HFFc6 (cell line): Measurements from ENCODE around the gene MAGI1. TPM values are rescaled to one million over a fixed set of nuclear protein-coding genes. Genes with fewer than 3 reads are reported as not detected.

Experiments used
- DNase-seq: peaks from one replicate; pipeline ENCODE4 v3.0.0-alpha.2; 2018
- H3K27ac Mint-ChIP-seq: 2 replicates; pipeline ENCODE4 v1.8.0; 2020; ENCODE audit warnings: mild to moderate bottlenecking, mixed read lengths
- H3K27me3 Mint-ChIP-seq: 2 replicates; pipeline ENCODE4 v1.8.0; 2021; ENCODE audit warnings: mild to moderate bottlenecking, moderate library complexity, mixed read lengths; ENCODE audit not compliant: insufficient read depth
- H3K36me3 Mint-ChIP-seq: 2 replicates; pipeline ENCODE4 v1.8.0; 2021; ENCODE audit warnings: low read depth, mixed read lengths
- H3K4me1 Mint-ChIP-seq: 2 replicates; pipeline ENCODE4 v1.8.0; 2020; ENCODE audit warnings: low read depth, mixed read lengths
- H3K4me3 Mint-ChIP-seq: 2 replicates; pipeline ENCODE4 v1.8.0; 2020; ENCODE audit warnings: mild to moderate bottlenecking, moderate library complexity, mixed read lengths
- H3K9me3 Mint-ChIP-seq: 2 replicates; pipeline ENCODE4 v1.8.0; 2020; ENCODE audit warnings: mild to moderate bottlenecking, mixed read lengths
- total RNA-seq, 6 experiments: library from RNA; stranded (reverse); fragmentation: NEBNext Ultra II Directional; extraction: Animal tissue kit (Norgen Biotek cat#: 25700); gene quantifications; 2 replicates in 1 of 6; 3 replicates in 5 of 6; pipeline ENCODE4 v1.2.3, GENCODE V29; 2021
- TF ChIP-seq, protein P1 (sequence below): fragments of 200-600 bp; sonication (generic); IDR thresholded peaks from 2 replicates; pipeline ENCODE4 v1.5.0; 2021; ENCODE audit warnings: antibody characterized with exemption, mild to moderate bottlenecking

Gene MAGI1
- total RNA-seq, 6 experiments from 2014 or later, result 21.1 to 30.5 (median 22.4) TPM

DNA sequence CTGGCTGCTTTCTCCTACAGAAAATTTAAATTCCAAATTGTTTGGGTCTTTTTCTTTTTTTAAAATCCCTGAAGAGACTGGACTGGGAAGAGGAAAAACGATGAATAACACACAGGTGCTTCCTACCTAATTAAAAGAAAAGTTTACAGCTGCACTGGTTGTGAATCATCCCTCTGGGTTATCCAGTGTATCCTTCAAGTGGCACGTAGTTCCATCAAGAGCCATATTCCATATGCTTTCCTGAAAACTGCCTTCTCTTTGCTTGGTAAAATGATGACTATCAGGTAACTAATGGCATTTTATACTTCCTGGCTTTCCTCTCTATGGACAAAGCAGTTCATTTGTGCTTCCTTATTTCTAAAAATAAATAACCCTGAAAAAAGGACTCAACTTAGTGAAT, 123.2 kb downstream of the MAGI1 start:
- Mint-ChIP-seq H3K36me3 (peaks cover 6% of the 10 kb centered on the region), H3K9me3 (no peaks in the 10 kb centered on the region), H3K27ac (no peak overlapping the region), H3K4me1 (peaks cover 39% of the 10 kb centered on the region), H3K4me3 (no peak overlapping the region), H3K27me3 (no peaks in the 10 kb centered on the region)
- no peak for DNase-seq
- TF ChIP-seq, protein P1, sequence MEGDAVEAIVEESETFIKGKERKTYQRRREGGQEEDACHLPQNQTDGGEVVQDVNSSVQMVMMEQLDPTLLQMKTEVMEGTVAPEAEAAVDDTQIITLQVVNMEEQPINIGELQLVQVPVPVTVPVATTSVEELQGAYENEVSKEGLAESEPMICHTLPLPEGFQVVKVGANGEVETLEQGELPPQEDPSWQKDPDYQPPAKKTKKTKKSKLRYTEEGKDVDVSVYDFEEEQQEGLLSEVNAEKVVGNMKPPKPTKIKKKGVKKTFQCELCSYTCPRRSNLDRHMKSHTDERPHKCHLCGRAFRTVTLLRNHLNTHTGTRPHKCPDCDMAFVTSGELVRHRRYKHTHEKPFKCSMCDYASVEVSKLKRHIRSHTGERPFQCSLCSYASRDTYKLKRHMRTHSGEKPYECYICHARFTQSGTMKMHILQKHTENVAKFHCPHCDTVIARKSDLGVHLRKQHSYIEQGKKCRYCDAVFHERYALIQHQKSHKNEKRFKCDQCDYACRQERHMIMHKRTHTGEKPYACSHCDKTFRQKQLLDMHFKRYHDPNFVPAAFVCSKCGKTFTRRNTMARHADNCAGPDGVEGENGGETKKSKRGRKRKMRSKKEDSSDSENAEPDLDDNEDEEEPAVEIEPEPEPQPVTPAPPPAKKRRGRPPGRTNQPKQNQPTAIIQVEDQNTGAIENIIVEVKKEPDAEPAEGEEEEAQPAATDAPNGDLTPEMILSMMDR, result no peak

DNA sequence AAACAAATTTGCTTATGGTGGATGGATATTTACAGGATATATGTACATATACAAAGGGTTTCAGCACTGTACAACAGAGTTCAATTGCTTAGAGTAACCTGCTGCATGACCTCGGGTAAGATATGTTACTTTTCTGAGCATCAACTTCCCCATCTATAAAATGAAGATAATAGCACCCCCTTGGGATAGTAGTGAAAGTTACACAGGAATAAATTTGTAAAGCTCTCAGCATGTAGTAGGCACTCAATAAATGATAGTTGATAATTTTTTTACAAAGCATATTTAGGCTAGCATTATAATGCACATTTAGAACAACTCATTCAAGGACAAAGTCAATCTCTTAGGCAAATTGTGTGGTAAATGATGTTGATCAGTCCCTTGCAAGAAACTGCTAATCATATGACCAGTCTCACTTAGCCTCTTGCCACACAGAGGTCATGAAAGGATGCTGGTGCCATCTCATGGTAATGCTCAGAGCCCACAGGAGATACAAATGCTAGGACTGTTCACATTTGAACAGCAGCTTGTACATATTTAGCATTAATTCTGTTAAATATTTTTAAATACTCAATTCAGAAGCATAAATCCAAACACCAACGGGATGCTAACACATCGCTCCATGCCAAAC, 123.9 kb downstream of the MAGI1 start:
- Mint-ChIP-seq H3K9me3 (no peaks in the 10 kb centered on the region), H3K4me1 (peaks cover 33% of the 10 kb centered on the region), H3K27ac (no peak overlapping the region), H3K36me3 (peaks cover 6% of the 10 kb centered on the region), H3K4me3 (no peak overlapping the region), H3K27me3 (no peaks in the 10 kb centered on the region)
- TF ChIP-seq, protein P1, result peak; percentile 67
- no peak for DNase-seq

DNA sequence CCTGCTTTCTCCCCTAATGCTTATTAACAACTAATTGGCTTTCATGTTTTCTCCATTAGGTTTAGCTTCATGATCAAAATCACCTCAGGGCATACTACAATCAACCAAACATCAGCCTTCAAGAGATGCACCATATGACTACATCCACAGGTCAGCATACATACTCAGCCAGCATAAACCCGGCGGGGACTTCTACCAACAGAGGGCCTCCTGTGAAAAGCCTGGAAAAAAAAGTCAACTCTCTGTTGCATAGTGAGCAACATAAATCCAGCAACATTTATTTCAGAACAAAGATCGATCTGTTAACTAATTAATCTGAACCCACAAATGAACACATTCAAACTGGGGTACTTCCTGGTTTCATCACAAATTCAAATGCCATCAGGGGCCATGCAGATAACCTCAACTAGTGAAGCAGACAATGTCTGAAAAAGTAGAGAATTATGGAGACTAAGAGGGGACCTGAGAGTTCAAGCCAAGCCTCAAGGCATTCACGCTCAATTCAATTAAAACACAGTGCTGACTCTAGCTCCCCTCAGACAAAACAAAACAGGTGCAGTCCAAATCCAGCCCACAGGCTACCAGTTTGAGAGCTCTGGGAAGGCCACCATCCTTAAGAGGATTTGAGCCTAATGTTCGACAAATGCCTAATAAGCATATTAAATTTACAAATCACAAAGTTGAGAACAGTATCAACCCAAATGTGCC, 124.5 kb downstream of the MAGI1 start:
- Mint-ChIP-seq H3K27ac (no peak overlapping the region), H3K4me1 (peaks cover 26% of the 10 kb centered on the region), H3K9me3 (no peaks in the 10 kb centered on the region), H3K4me3 (no peak overlapping the region), H3K27me3 (no peaks in the 10 kb centered on the region), H3K36me3 (peaks cover 6% of the 10 kb centered on the region)
- TF ChIP-seq, protein P1, result no peak
- DNase-seq, result peak; percentile 9

DNA sequence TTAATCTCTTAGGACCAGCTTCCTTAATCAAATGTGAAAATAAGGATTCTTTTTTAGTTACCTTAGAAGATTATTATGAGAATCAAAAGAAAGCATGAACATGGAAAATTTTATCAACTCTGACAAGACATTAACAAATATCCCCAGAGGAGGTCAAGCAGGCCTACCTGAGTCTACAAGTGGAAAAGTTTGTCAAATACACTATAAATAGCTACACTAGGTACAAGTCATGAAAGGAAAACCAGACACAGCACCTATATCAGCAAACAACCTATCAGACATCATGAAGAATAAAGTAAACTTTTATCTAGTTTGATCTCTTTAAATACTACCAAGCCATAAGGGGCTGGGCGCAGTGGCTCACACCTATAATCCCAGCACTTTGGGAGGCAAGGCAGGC, 126.1 kb downstream of the MAGI1 start:
- peaks cover 31% of the 10 kb centered on the region for H3K4me1 Mint-ChIP-seq
- H3K27me3 Mint-ChIP-seq, result no peaks in the 10 kb centered on the region
- peaks cover 4% of the 10 kb centered on the region for H3K36me3 Mint-ChIP-seq
- DNase-seq, result no peak
- no peak overlapping the region for H3K4me3 Mint-ChIP-seq
- H3K27ac Mint-ChIP-seq, result no peak overlapping the region
- TF ChIP-seq, protein P1, result no peak
- H3K9me3 Mint-ChIP-seq, result no peaks in the 10 kb centered on the region

GRCh38 chr3:65908588-65908987, 130.1 kb downstream of the MAGI1 start:
- no peaks in the 10 kb centered on the region for H3K9me3 Mint-ChIP-seq
- no peak overlapping the region for H3K4me3 Mint-ChIP-seq
- no peaks in the 10 kb centered on the region for H3K27me3 Mint-ChIP-seq
- no peak for DNase-seq
- no peaks in the 10 kb centered on the region for H3K36me3 Mint-ChIP-seq
- peaks cover 20% of the 10 kb centered on the region for H3K4me1 Mint-ChIP-seq
- H3K27ac Mint-ChIP-seq, result no peak overlapping the region
- TF ChIP-seq, protein P1, result no peak
